Smooth muscle cell (in vitro differentiated cells): ENCODE results near the gene DNAJC16. TPM values are rescaled to one million over a fixed set of nuclear protein-coding genes. Genes with fewer than 3 reads are reported as not detected.

ENCODE experiments used
- DNase-seq: peaks from one replicate; lab custom pipeline; 2025; ENCODE audit not compliant: unreplicated experiment; lab: John Stamatoyannopoulos, UW
- H2AFZ ChIP-seq: fragments of 200-600 bp; sonication (generic); 2 replicates; pipeline ENCODE4 v1.6.0; 2016; ENCODE audit warnings: antibody characterized with exemption, low read depth, mild to moderate bottlenecking
- H3F3A ChIP-seq: fragments of 200-600 bp; sonication (generic); 2 replicates; pipeline ENCODE4 v1.6.0; 2017; ENCODE audit warnings: antibody characterized with exemption, low read depth
- H3K27ac ChIP-seq: fragments of 200-600 bp; sonication (generic); 2 replicates; pipeline ENCODE4 v1.5.1; 2016; ENCODE audit warnings: low read depth, mild to moderate bottlenecking
- H3K27me3 ChIP-seq: fragments of 200-600 bp; sonication (generic); 2 replicates; pipeline ENCODE4 v1.6.1; 2016; ENCODE audit warnings: low read depth, mild to moderate bottlenecking
- H3K36me3 ChIP-seq: fragments of 200-600 bp; sonication (generic); 2 replicates; pipeline ENCODE4 v1.5.1; 2016; ENCODE audit warnings: low read depth
- H3K4me1 ChIP-seq: fragments of 200-600 bp; sonication (generic); 2 replicates; pipeline ENCODE4 v1.5.1; 2016; ENCODE audit warnings: low read depth
- H3K4me2 ChIP-seq: fragments of 200-600 bp; sonication (generic); 2 replicates; pipeline ENCODE4 v1.6.0; 2016; ENCODE audit warnings: mild to moderate bottlenecking
- H3K4me3 ChIP-seq: fragments of 200-600 bp; sonication (generic); 2 replicates; pipeline ENCODE4 v1.5.1; 2016; ENCODE audit warnings: mild to moderate bottlenecking
- H3K79me2 ChIP-seq: fragments of 200-600 bp; sonication (generic); 2 replicates; pipeline ENCODE4 v1.6.0; 2016; ENCODE audit warnings: low read depth, mild to moderate bottlenecking
- H3K9ac ChIP-seq: fragments of 200-600 bp; sonication (generic); 2 replicates; pipeline ENCODE4 v1.6.0; 2016; ENCODE audit warnings: low read depth
- H3K9me3 ChIP-seq: fragments of 200-600 bp; sonication (generic); replicated peaks from 2 replicates; pipeline ENCODE4 v1.5.1; 2016; ENCODE audit warnings: low read depth
- H4K20me1 ChIP-seq: fragments of 200-600 bp; sonication (generic); 2 replicates; pipeline ENCODE4 v1.6.0; 2016; ENCODE audit warnings: low read depth
- WGBS: methylation state at CpG from one replicate; pipeline ENCODE4 v1.1.7; 2016; ENCODE audit warnings: low lambda C conversion rate; 5-methylcytosine and 5-hydroxymethylcytosine counted together
- polyA plus RNA-seq: library from polyadenylated mRNA; unstranded; fragments of >200 nt; fragmentation: Nextera tagmentation; extraction: Ambion mirVana; gene quantifications from 2 replicates; pipeline ENCODE4 v1.2.1, GENCODE V29; 2016
- total RNA-seq: library from RNA; depleted of rRNA; stranded (reverse); fragments of >200 nt; gene quantifications from 2 replicates; pipeline ENCODE4 v1.2.3, GENCODE V29; 2014
- TF ChIP-seq, protein P1 (sequence below): fragments of 200-600 bp; sonication (generic); IDR thresholded peaks from 2 replicates; pipeline ENCODE4 v1.5.1; 2017; ENCODE audit warnings: borderline replicate concordance, mild to moderate bottlenecking, antibody characterized with exemption; ENCODE audit not compliant: insufficient read depth, poor library complexity, severe bottlenecking

The DNAJC16 gene
- total and polyA plus RNA-seq, 2 experiments from 2014 or later, result 4.0 to 18.3 TPM

DNA sequence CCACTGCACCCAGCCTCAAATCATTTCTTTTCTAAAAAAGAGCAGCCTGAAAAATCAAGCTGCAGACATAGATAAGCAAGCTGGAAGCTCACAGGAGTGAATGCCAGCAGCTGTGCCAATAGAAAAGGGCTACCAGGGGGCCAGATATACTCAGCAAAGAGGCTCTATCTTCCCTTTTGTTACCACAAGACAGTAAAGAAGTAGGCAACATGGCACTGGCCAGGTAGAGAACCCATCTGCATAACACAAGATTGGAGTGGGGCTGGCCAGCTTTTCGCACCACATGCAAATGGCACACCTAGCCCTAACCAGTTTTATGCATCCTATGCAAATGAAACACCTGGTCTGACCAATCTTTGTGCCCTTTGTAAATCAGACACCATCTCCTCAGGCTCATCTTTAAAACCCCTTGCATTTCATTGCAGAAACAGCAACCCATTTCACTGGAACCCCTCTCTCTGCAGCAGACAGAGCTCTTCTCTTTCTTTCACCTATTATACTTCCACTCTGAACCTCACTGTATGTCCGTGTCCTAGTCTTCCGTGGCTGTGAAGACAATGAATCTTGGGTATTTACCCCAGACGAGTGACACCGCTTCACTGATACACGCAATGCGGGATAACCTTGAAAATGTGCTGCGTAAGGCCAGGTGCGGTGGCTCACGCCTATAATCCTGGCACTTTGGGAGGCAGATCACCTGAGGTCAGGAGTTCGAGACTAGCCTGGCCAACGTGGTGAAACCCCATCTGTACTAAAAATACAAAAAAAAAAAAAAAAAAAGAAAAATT lies 17.8 kb upstream of the DNAJC16 start:
- H3K9ac ChIP-seq, result no peak overlapping the region
- WGBS, result 76% methylated on average over 12 of the region's 12 CpGs
- TF ChIP-seq, protein P1, sequence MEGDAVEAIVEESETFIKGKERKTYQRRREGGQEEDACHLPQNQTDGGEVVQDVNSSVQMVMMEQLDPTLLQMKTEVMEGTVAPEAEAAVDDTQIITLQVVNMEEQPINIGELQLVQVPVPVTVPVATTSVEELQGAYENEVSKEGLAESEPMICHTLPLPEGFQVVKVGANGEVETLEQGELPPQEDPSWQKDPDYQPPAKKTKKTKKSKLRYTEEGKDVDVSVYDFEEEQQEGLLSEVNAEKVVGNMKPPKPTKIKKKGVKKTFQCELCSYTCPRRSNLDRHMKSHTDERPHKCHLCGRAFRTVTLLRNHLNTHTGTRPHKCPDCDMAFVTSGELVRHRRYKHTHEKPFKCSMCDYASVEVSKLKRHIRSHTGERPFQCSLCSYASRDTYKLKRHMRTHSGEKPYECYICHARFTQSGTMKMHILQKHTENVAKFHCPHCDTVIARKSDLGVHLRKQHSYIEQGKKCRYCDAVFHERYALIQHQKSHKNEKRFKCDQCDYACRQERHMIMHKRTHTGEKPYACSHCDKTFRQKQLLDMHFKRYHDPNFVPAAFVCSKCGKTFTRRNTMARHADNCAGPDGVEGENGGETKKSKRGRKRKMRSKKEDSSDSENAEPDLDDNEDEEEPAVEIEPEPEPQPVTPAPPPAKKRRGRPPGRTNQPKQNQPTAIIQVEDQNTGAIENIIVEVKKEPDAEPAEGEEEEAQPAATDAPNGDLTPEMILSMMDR, result no peak

DNA sequence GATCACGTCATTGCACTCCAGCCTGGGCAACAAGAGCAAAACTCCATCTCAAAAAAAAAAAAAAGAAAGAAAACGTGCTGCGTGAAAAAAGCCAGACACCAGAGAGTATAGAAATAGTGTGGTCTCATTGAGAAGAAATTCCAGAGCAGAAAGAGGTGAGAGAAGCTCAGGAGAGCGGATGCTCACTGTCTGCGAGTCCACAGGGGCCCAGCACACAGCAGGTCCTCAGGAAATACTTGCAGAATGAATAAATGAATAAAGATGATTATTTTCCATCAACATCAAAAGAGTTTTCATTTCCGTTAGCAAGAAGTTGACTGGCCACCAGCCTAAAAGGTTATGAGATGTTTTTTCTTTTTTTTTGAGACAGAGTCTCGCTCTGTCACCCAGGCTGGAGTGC lies 17.1 kb upstream of the DNAJC16 start:
- Histone ChIP-seq H3K4me3 (no peak overlapping the region), H3K4me1 (no peaks in the 10 kb centered on the region), H3K27ac (no peak overlapping the region), H3F3A (no peaks in the 10 kb centered on the region), H3K36me3 (no peaks in the 10 kb centered on the region), H3K79me2 (no peaks in the 10 kb centered on the region), H3K27me3 (no peaks in the 10 kb centered on the region), H3K9ac (no peak overlapping the region), H2AFZ (no peak overlapping the region), H4K20me1 (no peaks in the 10 kb centered on the region), H3K9me3 (no peaks in the 10 kb centered on the region), H3K4me2 (no peak overlapping the region)
- 80% methylated on average over 7 of the region's 7 CpGs for WGBS
- DNase-seq, result no peak
- TF ChIP-seq, protein P1, result no peak

More for the DNA sequence above, 17.8 kb upstream of the DNAJC16 start:
- no peaks in the 10 kb centered on the region for H3K79me2 ChIP-seq
- no peaks in the 10 kb centered on the region for H3K27me3 ChIP-seq
- no peaks in the 10 kb centered on the region for H4K20me1 ChIP-seq
- no peaks in the 10 kb centered on the region for H3K36me3 ChIP-seq
- H3F3A ChIP-seq, result no peaks in the 10 kb centered on the region
- H3K4me3 ChIP-seq, result no peak overlapping the region
- no peak overlapping the region for H2AFZ ChIP-seq
- no peak overlapping the region for H3K27ac ChIP-seq
- no peak overlapping the region for H3K4me2 ChIP-seq
- no peak for DNase-seq
- no peaks in the 10 kb centered on the region for H3K4me1 ChIP-seq
- no peaks in the 10 kb centered on the region for H3K9me3 ChIP-seq

DNA sequence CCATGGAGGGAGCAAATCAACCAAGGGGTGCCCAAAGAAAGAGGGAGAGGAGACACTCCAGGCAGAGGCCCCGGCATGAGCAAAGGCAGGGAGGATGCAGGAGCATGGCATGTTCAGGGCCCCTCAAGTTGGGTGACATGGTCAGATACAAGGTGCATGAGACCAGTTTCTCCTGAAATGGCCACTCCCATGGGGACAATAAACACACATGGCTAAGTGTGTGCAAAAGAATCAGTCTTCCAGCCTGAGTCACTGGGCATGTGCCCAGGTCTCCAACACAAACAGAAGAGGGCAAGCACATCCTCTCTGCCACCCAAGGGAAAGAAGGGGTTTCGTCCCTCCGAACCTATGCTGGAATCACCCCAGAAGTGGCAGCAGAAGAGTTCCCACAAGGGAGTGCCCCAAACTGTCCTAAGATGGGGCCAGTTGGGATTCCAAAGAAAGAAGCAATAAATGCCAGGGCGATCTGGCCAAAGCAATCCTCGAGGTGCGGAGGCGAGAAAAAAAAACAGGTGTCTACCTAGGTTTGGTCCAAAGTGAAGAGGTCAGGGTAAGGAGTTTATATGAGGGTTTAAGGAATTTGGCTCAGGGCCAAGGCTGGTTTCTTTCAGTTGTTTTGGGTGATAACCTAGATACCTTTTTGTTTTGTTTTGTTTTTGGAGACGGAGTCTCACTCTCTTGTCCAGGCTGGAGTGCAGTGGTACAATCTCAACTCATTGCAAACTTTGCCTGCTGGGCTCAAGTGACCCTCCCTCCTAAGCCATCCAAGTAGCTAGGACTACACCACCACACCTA lies 15.8 kb upstream of the DNAJC16 start:
- Histone ChIP-seq H3K79me2 (no peaks in the 10 kb centered on the region), H3K4me3 (no peak overlapping the region), H3K27ac (no peak overlapping the region), H3K4me2 (no peak overlapping the region), H3F3A (no peaks in the 10 kb centered on the region), H4K20me1 (no peaks in the 10 kb centered on the region), H3K36me3 (no peaks in the 10 kb centered on the region), H3K9ac (no peak overlapping the region), H3K9me3 (no peaks in the 10 kb centered on the region), H3K27me3 (no peaks in the 10 kb centered on the region), H3K4me1 (no peaks in the 10 kb centered on the region), H2AFZ (no peak overlapping the region)
- DNase-seq, result no peak
- 95% methylated on average over 8 of the region's 8 CpGs for WGBS
- TF ChIP-seq, protein P1, result no peak
